Ovary (tissue), 9 donors: ENCODE measurements around the gene FADS2. TPM values are rescaled to one million over a fixed set of nuclear protein-coding genes. Genes with fewer than 3 reads are reported as not detected.
A peak's percentile ranks its signal among the peaks of the same experiment; 100 is the strongest.

Experiments used
- DNase-seq, 5 donors: peaks; one replicate each; pipeline ENCODE4 v3.0.0-alpha.2; 2019 to 2020
- H3K27ac ChIP-seq, 2 donors: fragments of 200-600 bp; one replicate each; pipeline versions ENCODE4 v1.5.1 to v1.8.0; 2019 to 2022
- H3K27me3 ChIP-seq: fragments of 200-600 bp; one replicate; pipeline ENCODE4 v1.8.0; 2022
- H3K36me3 ChIP-seq: fragments of 200-600 bp; sonication (generic); one replicate; pipeline ENCODE4 v1.5.1; 2019
- H3K4me1 ChIP-seq: one replicate; pipeline ENCODE4 v1.8.1; 2013; ENCODE audit warnings: mild to moderate bottlenecking, moderate library complexity; ENCODE audit not compliant: insufficient read depth
- H3K4me3 ChIP-seq: fragments of 200-600 bp; sonication (generic); one replicate; pipeline ENCODE4 v1.5.1; 2017
- H3K9me3 ChIP-seq, 2 donors: fragments of 200-600 bp in 1 of 2; sonication (generic) in 1 of 2; one replicate each; pipeline versions ENCODE4 v1.5.1 to v1.8.1; 2013 to 2019; ENCODE audit warnings: mild to moderate bottlenecking in 1 of 2, moderate library complexity in 1 of 2
- EP300 ChIP-seq: sonication (generic); formaldehyde crosslinking; IDR thresholded peaks from one replicate; pipeline ENCODE4 v1.6.1; 2017; ENCODE audit warnings: antibody characterized with exemption
- POLR2A ChIP-seq: fragments of 450-650 bp; IDR thresholded peaks from one replicate; pipeline ENCODE4 v1.6.1; 2017; ENCODE audit warnings: antibody characterized with exemption, mild to moderate bottlenecking, moderate library complexity
- WGBS, 3 donors: extraction: QIAGEN DNeasy Blood & Tissue Kit in 1 of 3; methylation state at CpG; one replicate each; pipeline versions ENCODE4 v1.1.5 to v1.1.7; 2013 to 2017; 5-methylcytosine and 5-hydroxymethylcytosine counted together
- intact Hi-C, 4 donors: fragments of 100-400 bp; cut with DNase I; formaldehyde crosslinking; loops; one replicate each; pipeline versions ENCODE4 v1.11.0 to v1.15.1; 2022 to 2023
- polyA plus RNA-seq, 2 donors: library from polyadenylated mRNA; stranded (reverse); fragments of 200-250 nt in 1 of 2; fragments of 350-450 nt in 1 of 2; fragmentation: Illumina TruSeq in 1 of 2; extraction: RNeasy Lipid Tissue Mini Kit (QIAGEN cat#74804) in 1 of 2; gene quantifications; one replicate each; pipeline ENCODE4 v1.2.3, GENCODE V29; 2013 to 2014
- total RNA-seq, 7 donors: library from RNA; depleted of rRNA in 2 of 7; stranded (reverse); fragments of >200 nt in 2 of 7; fragmentation: NEBNext Ultra II Directional in 3 of 7; extraction: Animal tissue kit (Norgen Biotek cat#: 25700) in 3 of 7; gene quantifications; one replicate each; pipeline versions ENCODE4 v1.1.0 to v1.2.4, GENCODE V29; 2016 to 2023
- TF ChIP-seq, protein P1 (sequence below), 3 donors: fragments of 450-650 bp in 2 of 3; fragments of 200-600 bp in 1 of 3; IDR thresholded peaks; one replicate each; pipeline versions ENCODE4 v1.5.1 to v1.8.0; 2016 to 2022; ENCODE audit warnings: antibody characterized with exemption in 3 of 3, mild to moderate bottlenecking in 1 of 3
- donor health status: DM: no; HTN: no; CAD: no; lungs with moderate emphysema.
- donor health status: DM: no; HTN: no; CAD: no.
- donor health status: Bipolar disorder and iron deficiency.
- donor health status: DM: yes; HTN: yes; CAD: no.
- donor health status: DM: no; HTN: no; CAD: no.
- donor health status: DM: yes; HTN: yes; CAD: no.

Gene FADS2
- total and polyA plus RNA-seq, 9 donors: 6.3 to 298 (median 26.2) TPM

DNA sequence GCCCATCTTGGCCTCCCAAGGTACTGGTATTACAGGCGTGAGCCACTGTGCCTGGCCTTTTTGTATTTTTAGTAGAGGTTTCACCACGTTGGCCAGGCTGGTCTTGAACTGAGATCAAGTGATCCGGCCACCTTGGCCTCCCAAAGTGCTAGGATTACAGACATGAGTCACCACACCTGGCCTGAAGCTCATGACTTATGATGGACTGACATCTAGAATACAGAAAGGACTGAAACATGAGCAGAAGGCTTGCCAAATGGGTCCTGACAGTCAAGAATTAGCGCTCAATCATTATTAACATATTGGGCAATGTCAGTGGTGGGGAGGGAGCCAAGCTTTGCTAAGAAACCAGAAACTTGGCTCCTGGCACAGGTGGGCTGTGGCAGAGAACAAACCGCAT, 16.3 kb upstream of the FADS2 start:
- TF ChIP-seq, protein P1, sequence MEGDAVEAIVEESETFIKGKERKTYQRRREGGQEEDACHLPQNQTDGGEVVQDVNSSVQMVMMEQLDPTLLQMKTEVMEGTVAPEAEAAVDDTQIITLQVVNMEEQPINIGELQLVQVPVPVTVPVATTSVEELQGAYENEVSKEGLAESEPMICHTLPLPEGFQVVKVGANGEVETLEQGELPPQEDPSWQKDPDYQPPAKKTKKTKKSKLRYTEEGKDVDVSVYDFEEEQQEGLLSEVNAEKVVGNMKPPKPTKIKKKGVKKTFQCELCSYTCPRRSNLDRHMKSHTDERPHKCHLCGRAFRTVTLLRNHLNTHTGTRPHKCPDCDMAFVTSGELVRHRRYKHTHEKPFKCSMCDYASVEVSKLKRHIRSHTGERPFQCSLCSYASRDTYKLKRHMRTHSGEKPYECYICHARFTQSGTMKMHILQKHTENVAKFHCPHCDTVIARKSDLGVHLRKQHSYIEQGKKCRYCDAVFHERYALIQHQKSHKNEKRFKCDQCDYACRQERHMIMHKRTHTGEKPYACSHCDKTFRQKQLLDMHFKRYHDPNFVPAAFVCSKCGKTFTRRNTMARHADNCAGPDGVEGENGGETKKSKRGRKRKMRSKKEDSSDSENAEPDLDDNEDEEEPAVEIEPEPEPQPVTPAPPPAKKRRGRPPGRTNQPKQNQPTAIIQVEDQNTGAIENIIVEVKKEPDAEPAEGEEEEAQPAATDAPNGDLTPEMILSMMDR (IDR thresholded peaks at IDR 0.05): no peak
- TF ChIP-seq EP300 (no peak), POLR2A (no peak)
- Histone ChIP-seq H3K9me3 (no peaks in the 10 kb centered on the region), H3K36me3 (no peaks in the 10 kb centered on the region), H3K27me3 (no peaks in the 10 kb centered on the region), H3K4me1 (no peaks in the 10 kb centered on the region), H3K27ac (no peak overlapping the region), H3K4me3 (no peak overlapping the region)
- 89 to 91% (median 89%) methylated on average over 5 of the region's 5 CpGs for WGBS, 3 donors
- DNase-seq: no peak
- intact Hi-C loops: loop anchor here in 2 of 4 donors (5.0 kb wide), 2 partner anchors 85 to 290 kb away; no protein-coding TSS in a partner anchor

DNA sequence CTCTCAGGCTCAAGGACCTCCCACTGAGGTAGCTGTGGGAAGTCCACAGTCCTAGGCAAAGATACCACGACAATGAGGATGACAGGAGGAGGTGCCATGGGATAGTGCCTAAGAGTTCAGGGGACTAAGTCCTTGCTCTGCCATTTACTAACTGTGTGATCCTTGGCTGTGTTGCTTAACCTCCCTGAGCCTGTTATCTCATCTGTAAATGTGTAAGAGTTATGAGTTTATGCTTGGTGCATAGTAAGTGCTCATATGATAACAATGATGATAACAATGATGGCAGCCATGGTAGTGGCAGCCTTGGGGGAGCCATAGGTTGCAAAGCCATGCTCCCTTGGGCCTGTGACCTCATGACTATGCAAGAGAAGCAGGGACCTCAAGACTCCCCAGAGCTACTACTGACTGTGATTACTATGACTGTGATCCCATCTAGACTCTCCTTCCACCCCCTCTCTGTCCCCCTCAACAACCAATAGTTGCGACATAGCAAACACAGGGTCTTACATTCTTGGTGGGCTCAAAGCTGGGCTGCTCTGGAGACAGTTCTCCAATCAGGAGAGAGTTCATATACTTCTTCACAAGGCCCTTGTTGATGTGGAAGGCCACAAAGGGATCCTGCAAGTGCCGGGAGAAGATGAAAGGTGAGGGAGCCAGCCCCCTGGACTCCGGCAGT, 15.2 kb upstream of the FADS2 start:
- H3K9me3 ChIP-seq: no peaks in the 10 kb centered on the region
- 87 to 95% (median 90%) methylated on average over 4 of the region's 4 CpGs for WGBS, 3 donors
- no peak for DNase-seq
- no peak overlapping the region for H3K4me3 ChIP-seq
- H3K4me1 ChIP-seq: no peaks in the 10 kb centered on the region
- H3K27ac ChIP-seq: no peak overlapping the region
- TF ChIP-seq POLR2A (no peak), EP300 (no peak)
- TF ChIP-seq, protein P1 (IDR thresholded peaks at IDR 0.05): no peak
- no peaks in the 10 kb centered on the region for H3K36me3 ChIP-seq
- no peaks in the 10 kb centered on the region for H3K27me3 ChIP-seq
- intact Hi-C loops: loop anchor here in 2 of 4 donors (1.0 to 5.0 kb wide), 3 partner anchors 31 to 289 kb away; no protein-coding TSS in a partner anchor

DNA sequence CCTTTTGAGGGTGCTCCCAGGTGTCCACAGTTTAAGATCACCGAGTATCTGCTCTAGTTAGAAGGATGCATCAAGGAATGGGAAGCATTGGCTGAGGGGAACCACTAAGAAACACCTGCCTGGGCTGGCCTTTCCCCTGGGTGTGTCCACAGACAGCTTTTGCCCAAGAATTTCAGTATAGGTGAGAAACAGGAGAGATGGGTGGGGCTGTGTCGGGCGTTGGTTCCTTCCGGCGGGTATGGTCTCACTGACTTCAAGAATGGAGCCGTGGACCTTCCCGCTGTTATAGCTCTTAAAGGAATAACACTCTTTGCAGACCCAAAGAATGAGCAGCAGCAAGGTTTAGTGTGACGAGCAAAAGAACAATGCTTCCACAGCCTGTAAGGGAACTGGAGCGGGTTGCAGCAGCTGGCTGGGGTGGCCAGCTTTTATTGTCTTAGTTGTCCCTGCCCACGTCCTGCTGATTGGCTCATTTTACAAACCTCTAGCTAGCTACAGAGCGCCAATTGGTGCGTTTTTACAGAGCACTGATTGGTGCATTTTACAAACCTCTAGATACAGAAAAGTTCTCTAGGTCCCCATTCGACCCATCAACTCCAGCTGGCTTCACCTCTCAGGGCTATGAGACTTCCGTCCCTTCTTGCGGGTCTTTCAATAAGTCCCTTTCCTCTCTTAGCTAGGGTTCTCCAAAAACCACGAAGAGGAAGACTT, 13.7 kb upstream of the FADS2 start:
- Histone ChIP-seq H3K4me1 (no peaks in the 10 kb centered on the region), H3K36me3 (no peaks in the 10 kb centered on the region), H3K9me3 (no peaks in the 10 kb centered on the region), H3K4me3 (peak overlapping the region; percentile 73), H3K27ac (peak overlapping the region; percentile 95 to 98), H3K27me3 (no peaks in the 10 kb centered on the region)
- DNase-seq: no peak
- 81 to 82% (median 81%) methylated on average over 16 of the region's 16 CpGs for WGBS, 3 donors
- TF ChIP-seq POLR2A (no peak), EP300 (no peak)
- TF ChIP-seq, protein P1 (IDR thresholded peaks at IDR 0.05): no peak
- intact Hi-C loops: loop anchor here in 2 of 4 donors (5.0 kb wide), 2 partner anchors 83 to 288 kb away; no protein-coding TSS in a partner anchor

DNA sequence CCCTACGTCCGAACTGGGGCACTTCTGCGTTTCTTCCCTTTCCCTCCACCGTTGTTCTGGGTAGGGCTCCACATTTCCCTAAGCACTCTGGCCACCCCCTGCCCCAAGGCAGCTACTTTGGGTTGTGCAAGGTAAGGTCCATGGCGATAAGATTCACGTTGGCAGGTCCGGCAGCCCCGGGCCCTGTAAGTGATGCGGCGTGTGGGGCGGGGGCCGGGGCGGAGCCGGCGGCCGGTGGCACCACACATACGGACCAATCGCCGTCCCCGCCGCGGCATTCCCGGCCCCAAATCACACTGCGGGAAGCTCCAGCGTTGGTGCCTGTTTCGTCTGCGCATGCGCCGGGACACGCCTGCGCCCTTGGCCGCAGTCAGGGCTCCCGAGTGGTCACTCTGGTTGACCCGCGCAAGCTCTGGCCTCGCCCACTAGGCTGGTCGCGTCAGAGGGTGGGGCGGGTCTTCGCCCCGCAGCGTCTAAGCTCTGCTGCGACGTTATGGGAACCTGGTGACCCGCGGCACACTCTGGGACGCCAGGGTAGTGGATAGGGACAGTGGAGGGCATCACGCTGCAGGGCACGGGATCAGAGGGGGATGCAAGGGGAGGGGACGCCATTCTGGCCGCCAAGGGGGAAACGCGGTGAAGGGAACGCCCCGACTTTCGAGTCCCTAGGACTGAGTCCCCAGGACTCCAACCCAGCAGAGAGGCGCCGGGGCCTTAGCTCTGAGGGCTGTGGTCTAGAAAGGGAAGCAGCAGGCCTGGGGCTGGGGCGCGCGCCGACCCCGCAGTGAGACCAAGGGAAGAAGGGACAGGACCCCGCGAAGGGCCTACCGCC, 12.9 kb upstream of the FADS2 start:
- peak overlapping the region; percentile 95 to 98 for H3K27ac ChIP-seq
- TF ChIP-seq, protein P1 (IDR thresholded peaks at IDR 0.05): peak in 1 of 3 donors; percentile 21
- TF ChIP-seq POLR2A (peak; percentile 99), EP300 (peak; percentile 25)
- H3K36me3 ChIP-seq: no peaks in the 10 kb centered on the region
- H3K4me1 ChIP-seq: no peaks in the 10 kb centered on the region
- H3K27me3 ChIP-seq: no peaks in the 10 kb centered on the region
- no peaks in the 10 kb centered on the region for H3K9me3 ChIP-seq
- intact Hi-C loops: loop anchor here in 2 of 4 donors (5.0 kb wide), 2 partner anchors 82 to 287 kb away; no protein-coding TSS in a partner anchor
- 1 to 2% (median 1%) methylated on average over 48 to 66 of the region's 66 CpGs for WGBS, 3 donors
- DNase-seq: peak; percentile 97 to 98 (median 97)
- H3K4me3 ChIP-seq: peak overlapping the region; percentile 73
